ENCODE data around the gene LGR5.
A peak's percentile ranks its signal among the peaks of the same experiment; 100 is the strongest.

LGR5 gene

GRCh38 chr12:71594214-71594948, 154.8 kb downstream of the LGR5 start:
- peak; percentile 68 for DNase-seq (ENCODE audit: low read depth)
- peak overlapping the region; percentile 50 for H3K4me3 ChIP-seq (replicated peaks; ENCODE audit: low read depth, low read length)
- TF ChIP-seq CTCF (IDR thresholded peaks at IDR 0.05; ENCODE audit: low read length, missing control alignments) = peak; percentile 13

- DNase-seq (ENCODE audit: low read depth) = no peak
- TF ChIP-seq CTCF (IDR thresholded peaks at IDR 0.05; ENCODE audit: low read length, missing control alignments) = no peak
- H3K4me3 ChIP-seq (replicated peaks; ENCODE audit: low read depth, low read length) = no peak overlapping the region
These were observed 159.6 kb downstream of the LGR5 start for GRCh38 chr12:71599210-71599609.

- TF ChIP-seq CTCF (IDR thresholded peaks at IDR 0.05; ENCODE audit: low read length, missing control alignments) = no peak
- no peak overlapping the region for H3K4me3 ChIP-seq (replicated peaks; ENCODE audit: low read depth, low read length)
- DNase-seq (ENCODE audit: low read depth) = no peak
These were observed 161.9 kb downstream of the LGR5 start for GRCh38 chr12:71601546-71601945.

- DNase-seq (ENCODE audit: low read depth) = no peak
- no peak overlapping the region for H3K4me3 ChIP-seq (replicated peaks; ENCODE audit: low read depth, low read length)
- no peak for TF ChIP-seq CTCF (IDR thresholded peaks at IDR 0.05; ENCODE audit: low read length, missing control alignments)
These were observed 163.4 kb downstream of the LGR5 start for GRCh38 chr12:71602761-71603577.

GRCh38 chr12:71605039-71605438, 165.4 kb downstream of the LGR5 start:
- TF ChIP-seq CTCF (IDR thresholded peaks at IDR 0.05; ENCODE audit: low read length, missing control alignments) = no peak
- no peak for DNase-seq (ENCODE audit: low read depth)
- no peak overlapping the region for H3K4me3 ChIP-seq (replicated peaks; ENCODE audit: low read depth, low read length)

- no peak for DNase-seq (ENCODE audit: low read depth)
- TF ChIP-seq CTCF (IDR thresholded peaks at IDR 0.05; ENCODE audit: low read length, missing control alignments) = no peak
- no peak overlapping the region for H3K4me3 ChIP-seq (replicated peaks; ENCODE audit: low read depth, low read length)
These were observed 168.1 kb downstream of the LGR5 start for GRCh38 chr12:71607494-71608330.

All from fibroblast of pulmonary artery (primary cell).